ENCODE measurements around the gene GAS1. TPM values are rescaled to one million over a fixed set of nuclear protein-coding genes. Genes with fewer than 3 reads are reported as not detected.
A peak's percentile ranks its signal among the peaks of the same experiment; 100 is the strongest.

The GAS1 gene
- total RNA-seq, 1 experiment from 2014 or later = 19.6 TPM

GRCh38 chr9:86971742-86972141, 24.4 kb upstream of the GAS1 start:
- no peak for DNase-seq (ENCODE audit: low read depth, low spot score)
- in situ Hi-C loops (cut with HindIII; ENCODE audit: low pct_unique_long_range_greater_than_20kb, low sequenced_read_pairs) = no loop called here

GRCh38 chr9:86968258-86968920, 21.1 kb upstream of the GAS1 start:
- in situ Hi-C loops (cut with HindIII; ENCODE audit: low pct_unique_long_range_greater_than_20kb, low sequenced_read_pairs) = no loop called here
- DNase-seq (ENCODE audit: low read depth, low spot score) = no peak

- DNase-seq (ENCODE audit: low read depth, low spot score) = no peak
- in situ Hi-C loops (cut with HindIII; ENCODE audit: low pct_unique_long_range_greater_than_20kb, low sequenced_read_pairs) = no loop called here
Measured at GRCh38 chr9:86966852-86967511, 19.7 kb upstream of the GAS1 start.

- in situ Hi-C loops (cut with HindIII; ENCODE audit: low pct_unique_long_range_greater_than_20kb, low sequenced_read_pairs) = no loop called here
- no peak for DNase-seq (ENCODE audit: low read depth, low spot score)
Measured at GRCh38 chr9:86965636-86966395, 18.5 kb upstream of the GAS1 start.

GRCh38 chr9:86962692-86963091, 15.4 kb upstream of the GAS1 start:
- in situ Hi-C loops (cut with HindIII; ENCODE audit: low pct_unique_long_range_greater_than_20kb, low sequenced_read_pairs) = no loop called here
- no peak for DNase-seq (ENCODE audit: low read depth, low spot score)

- in situ Hi-C loops (cut with HindIII; ENCODE audit: low pct_unique_long_range_greater_than_20kb, low sequenced_read_pairs) = no loop called here
Measured at GRCh38 chr9:86960938-86961337, 13.6 kb upstream of the GAS1 start.

GRCh38 chr9:86958203-86958602, 10.9 kb upstream of the GAS1 start:
- DNase-seq (ENCODE audit: low read depth, low spot score) = no peak
- in situ Hi-C loops (cut with HindIII; ENCODE audit: low pct_unique_long_range_greater_than_20kb, low sequenced_read_pairs) = no loop called here

More at GRCh38 chr9:86960938-86961337, 13.6 kb upstream of the GAS1 start:
- DNase-seq (ENCODE audit: low read depth, low spot score) = no peak

GRCh38 chr9:86955561-86955960, 8.3 kb upstream of the GAS1 start:
- in situ Hi-C loops (cut with HindIII; ENCODE audit: low pct_unique_long_range_greater_than_20kb, low sequenced_read_pairs) = no loop called here
- DNase-seq (ENCODE audit: low read depth, low spot score) = no peak

- in situ Hi-C loops (cut with HindIII; ENCODE audit: low pct_unique_long_range_greater_than_20kb, low sequenced_read_pairs) = no loop called here
- no peak for DNase-seq (ENCODE audit: low read depth, low spot score)
Measured at GRCh38 chr9:86955042-86955441, 7.7 kb upstream of the GAS1 start.

- no peak for DNase-seq (ENCODE audit: low read depth, low spot score)
- in situ Hi-C loops (cut with HindIII; ENCODE audit: low pct_unique_long_range_greater_than_20kb, low sequenced_read_pairs) = no loop called here
Measured at GRCh38 chr9:86953181-86953580, 5.9 kb upstream of the GAS1 start.

- in situ Hi-C loops (cut with HindIII; ENCODE audit: low pct_unique_long_range_greater_than_20kb, low sequenced_read_pairs) = no loop called here
- DNase-seq (ENCODE audit: low read depth, low spot score) = peak; percentile 82
Measured at GRCh38 chr9:86948074-86948929, 996 bp upstream of the GAS1 start.

GRCh38 chr9:86946201-86947145, 833 bp downstream of the GAS1 start:
- DNase-seq (ENCODE audit: low read depth, low spot score) = peak; percentile 70
- in situ Hi-C loops (cut with HindIII; ENCODE audit: low pct_unique_long_range_greater_than_20kb, low sequenced_read_pairs) = no loop called here

- in situ Hi-C loops (cut with HindIII; ENCODE audit: low pct_unique_long_range_greater_than_20kb, low sequenced_read_pairs) = no loop called here
- DNase-seq (ENCODE audit: low read depth, low spot score) = peak; percentile 45
Measured at GRCh38 chr9:86945728-86946200, 1.5 kb downstream of the GAS1 start.

- DNase-seq (ENCODE audit: low read depth, low spot score) = peak; percentile 48
- in situ Hi-C loops (cut with HindIII; ENCODE audit: low pct_unique_long_range_greater_than_20kb, low sequenced_read_pairs) = no loop called here
Measured at GRCh38 chr9:86944796-86945727, 2.2 kb downstream of the GAS1 start.

- DNase-seq (ENCODE audit: low read depth, low spot score) = no peak
- in situ Hi-C loops (cut with HindIII; ENCODE audit: low pct_unique_long_range_greater_than_20kb, low sequenced_read_pairs) = no loop called here
Measured at GRCh38 chr9:86943201-86944113, 3.8 kb downstream of the GAS1 start.

All from SK-MEL-5 (cell line).